A673 (cell line): ENCODE data around the gene RELCH.

ENCODE experiments used
- EZH2 ChIP-seq: fragments of 200-600 bp; sonication (generic); IDR thresholded peaks from 2 replicates; pipeline ENCODE4 v1.6.1; 2017; ENCODE audit warnings: borderline replicate concordance, low read depth, mild to moderate bottlenecking, mixed read lengths, antibody characterized with exemption, low read length; ENCODE audit not compliant: poor library complexity, severe bottlenecking
- TF ChIP-seq, protein P1 (sequence below): fragments of 300-800, 200-600 bp; sonication (generic); conservative IDR thresholded peaks from 2 replicates; pipeline ENCODE4 v1.5.1; 2017; ENCODE audit warnings: low read depth, mild to moderate bottlenecking, antibody characterized with exemption, low read length, moderate library complexity, mixed read lengths

DNA sequence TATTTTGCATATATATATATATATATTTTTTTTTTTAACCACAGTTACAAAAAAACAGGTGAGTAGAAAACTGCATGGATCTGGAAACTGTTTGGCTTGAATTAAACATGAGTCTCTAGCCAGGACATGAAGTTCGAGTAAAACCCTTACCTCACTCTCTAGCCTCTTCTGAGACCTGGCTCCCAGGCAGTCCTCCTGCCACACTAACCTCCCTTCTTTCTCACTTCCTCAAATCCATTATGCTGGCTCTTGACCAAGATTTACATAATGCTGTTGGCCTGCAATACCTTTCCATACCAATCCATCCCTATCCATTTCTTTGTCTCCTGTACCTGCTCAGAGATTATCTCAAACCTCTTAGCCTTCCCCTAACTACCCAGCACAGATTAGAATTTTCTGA is 34.2 kb upstream of the RELCH start:
- TF ChIP-seq, protein P1, sequence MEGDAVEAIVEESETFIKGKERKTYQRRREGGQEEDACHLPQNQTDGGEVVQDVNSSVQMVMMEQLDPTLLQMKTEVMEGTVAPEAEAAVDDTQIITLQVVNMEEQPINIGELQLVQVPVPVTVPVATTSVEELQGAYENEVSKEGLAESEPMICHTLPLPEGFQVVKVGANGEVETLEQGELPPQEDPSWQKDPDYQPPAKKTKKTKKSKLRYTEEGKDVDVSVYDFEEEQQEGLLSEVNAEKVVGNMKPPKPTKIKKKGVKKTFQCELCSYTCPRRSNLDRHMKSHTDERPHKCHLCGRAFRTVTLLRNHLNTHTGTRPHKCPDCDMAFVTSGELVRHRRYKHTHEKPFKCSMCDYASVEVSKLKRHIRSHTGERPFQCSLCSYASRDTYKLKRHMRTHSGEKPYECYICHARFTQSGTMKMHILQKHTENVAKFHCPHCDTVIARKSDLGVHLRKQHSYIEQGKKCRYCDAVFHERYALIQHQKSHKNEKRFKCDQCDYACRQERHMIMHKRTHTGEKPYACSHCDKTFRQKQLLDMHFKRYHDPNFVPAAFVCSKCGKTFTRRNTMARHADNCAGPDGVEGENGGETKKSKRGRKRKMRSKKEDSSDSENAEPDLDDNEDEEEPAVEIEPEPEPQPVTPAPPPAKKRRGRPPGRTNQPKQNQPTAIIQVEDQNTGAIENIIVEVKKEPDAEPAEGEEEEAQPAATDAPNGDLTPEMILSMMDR, result no peak
- TF ChIP-seq EZH2, result no peak
